Measurements from ENCODE around the gene SLC28A2. TPM values are rescaled to one million over a fixed set of nuclear protein-coding genes. Genes with fewer than 3 reads are reported as not detected.

Gene SLC28A2
- total and polyA plus RNA-seq, 2 donors (not counting 1 experiment from before 2014, with no cell fraction given): not detected

- Histone ChIP-seq H3K9me3 (ENCODE audit: control extremely low read depth in 1 of 3, control insufficient read depth in 2 of 3, insufficient read depth in 1 of 3, low read length in 2 of 3) (peaks cover 0 to 1% (median 0%) of the 10 kb centered on the region in 3 donors), H3K27ac (ENCODE audit: low read length in 2 of 2) (no peak overlapping the region), H3K36me3 (replicated peaks in 1 of 2; ENCODE audit: control extremely low read depth in 1 of 2, control insufficient read depth in 1 of 2, extremely low read depth in 1 of 2, insufficient read depth in 2 of 2, low read length in 1 of 2) (no peaks in the 10 kb centered on the region), H3K4me3 (ENCODE audit: control extremely low read depth in 1 of 5, extremely low read depth in 1 of 5, insufficient read depth in 1 of 5, low read depth in 2 of 5, low read length in 4 of 5) (no peak overlapping the region), H3K4me1 (ENCODE audit: control insufficient read depth in 2 of 2, insufficient read depth in 2 of 2, low read length in 2 of 2) (no peaks in the 10 kb centered on the region), H4K20me1 (ENCODE audit: control insufficient read depth, insufficient read depth, low read length, poor library complexity, severe bottlenecking) (no peaks in the 10 kb centered on the region), H3K4me2 (replicated peaks; ENCODE audit: low read depth, low read length, poor library complexity, severe bottlenecking) (no peak overlapping the region), H3K79me2 (ENCODE audit: control insufficient read depth, insufficient read depth, low read length) (no peaks in the 10 kb centered on the region), H2AFZ (ENCODE audit: insufficient read depth, low read depth, low read length, poor library complexity, severe bottlenecking) (no peak overlapping the region), H3K27me3 (replicated peaks in 1 of 4; ENCODE audit: control extremely low read depth in 1 of 4, control insufficient read depth in 3 of 4, insufficient read depth in 4 of 4, low read length in 3 of 4) (no peaks in the 10 kb centered on the region), H3K9ac (ENCODE audit: low read length) (no peak overlapping the region)
- DNase-seq (peak; percentile 12), ATAC-seq (ENCODE audit: low read depth) (no peak)
- Mint-ChIP-seq H3K4me1 (no peaks in the 10 kb centered on the region), H3K9me3 (ENCODE audit: insufficient read depth) (peaks cover 5% of the 10 kb centered on the region), H3K27me3 (peaks cover 38% of the 10 kb centered on the region), H3K27ac (no peak overlapping the region), H3K4me3 (no peak overlapping the region)
- WGBS (ENCODE audit: insufficient coverage): 92% methylated on average over 13 of the region's 13 CpGs
- TF ChIP-seq CTCF (IDR thresholded peaks at IDR 0.05) (no peak), EZH2 (IDR thresholded peaks at IDR 0.05; ENCODE audit: borderline replicate concordance, insufficient read depth, low read depth, low read length, poor library complexity, severe bottlenecking) (no peak)
- CTCF ChIA-PET: interaction anchor here (0.8 to 2.1 kb wide), 7 partner anchors 11 to 151 kb away, joined by 3 to 7 read pairs (median 5); a partner anchor contains a TSS
- POLR2A ChIA-PET: no interaction called here
- intact Hi-C loops (cut with micrococcal nuclease): no loop called here
Measured at GRCh38 chr15:45314960-45315359, 62.9 kb downstream of the SLC28A2 start.

- 96% methylated on average over 3 of the region's 7 CpGs for WGBS (ENCODE audit: insufficient coverage)
- Mint-ChIP-seq H3K4me3 (no peak overlapping the region), H3K27ac (no peak overlapping the region), H3K4me1 (no peaks in the 10 kb centered on the region), H3K27me3 (peaks cover 36% of the 10 kb centered on the region), H3K9me3 (ENCODE audit: insufficient read depth) (peaks cover 2% of the 10 kb centered on the region)
- Histone ChIP-seq H3K27ac (ENCODE audit: low read length in 2 of 2) (no peak overlapping the region), H3K4me3 (ENCODE audit: control extremely low read depth in 1 of 5, extremely low read depth in 1 of 5, insufficient read depth in 1 of 5, low read depth in 2 of 5, low read length in 4 of 5) (no peak overlapping the region), H2AFZ (ENCODE audit: insufficient read depth, low read depth, low read length, poor library complexity, severe bottlenecking) (no peak overlapping the region), H3K36me3 (replicated peaks in 1 of 2; ENCODE audit: control extremely low read depth in 1 of 2, control insufficient read depth in 1 of 2, extremely low read depth in 1 of 2, insufficient read depth in 2 of 2, low read length in 1 of 2) (no peaks in the 10 kb centered on the region), H3K27me3 (replicated peaks in 1 of 4; ENCODE audit: control extremely low read depth in 1 of 4, control insufficient read depth in 3 of 4, insufficient read depth in 4 of 4, low read length in 3 of 4) (peaks cover 0 to 2% (median 0%) of the 10 kb centered on the region in 4 experiments), H3K4me2 (replicated peaks; ENCODE audit: low read depth, low read length, poor library complexity, severe bottlenecking) (no peak overlapping the region), H3K9me3 (ENCODE audit: control extremely low read depth in 1 of 3, control insufficient read depth in 2 of 3, insufficient read depth in 1 of 3, low read length in 2 of 3) (no peaks in the 10 kb centered on the region), H3K4me1 (ENCODE audit: control insufficient read depth in 2 of 2, insufficient read depth in 2 of 2, low read length in 2 of 2) (no peaks in the 10 kb centered on the region), H3K9ac (ENCODE audit: low read length) (no peak overlapping the region), H4K20me1 (ENCODE audit: control insufficient read depth, insufficient read depth, low read length, poor library complexity, severe bottlenecking) (no peaks in the 10 kb centered on the region), H3K79me2 (ENCODE audit: control insufficient read depth, insufficient read depth, low read length) (no peaks in the 10 kb centered on the region)
- TF ChIP-seq CTCF (IDR thresholded peaks at IDR 0.05) (no peak), EZH2 (IDR thresholded peaks at IDR 0.05; ENCODE audit: borderline replicate concordance, insufficient read depth, low read depth, low read length, poor library complexity, severe bottlenecking) (no peak)
- DNase-seq (no peak), ATAC-seq (ENCODE audit: low read depth) (no peak)
- intact Hi-C loops (cut with micrococcal nuclease): no loop called here
- CTCF ChIA-PET: interaction anchor here (1.6 kb wide), 1 partner anchor 80 kb away, joined by 5 read pairs; no protein-coding TSS in a partner anchor
- POLR2A ChIA-PET: interaction anchor here (0.6 kb wide), 1 partner anchor 9 kb away, joined by 5 read pairs; no protein-coding TSS in a partner anchor
Measured at GRCh38 chr15:45319472-45320214, 67.6 kb downstream of the SLC28A2 start.

Measured in B cell (primary cell).